ENCODE measurements around the gene IL36B.

GRCh38 chr2:113060796-113061195 lies 8.1 kb upstream of the IL36B start:
- TF ChIP-seq CTCF (IDR thresholded peaks at IDR 0.05; ENCODE audit: poor library complexity) = no peak
- TF ChIP-seq EZH2 (IDR thresholded peaks at IDR 0.05; ENCODE audit: borderline replicate concordance) = no peak
- no peak for TF ChIP-seq EZH2phosphoT487 (IDR thresholded peaks at IDR 0.05; ENCODE audit: low read depth, severe bottlenecking, unreplicated experiment)

Measured in hepatocyte (in vitro differentiated cells).